K562 (cell line): Measurements from ENCODE around the gene FAM89B. TPM values are rescaled to one million over a fixed set of nuclear protein-coding genes. Genes with fewer than 3 reads are reported as not detected.

ENCODE experiments used
- BRCA1 ChIP-seq, 2 experiments: fragments of 450-650 bp in 1 of 2; sonication (generic) in 1 of 2; formaldehyde crosslinking in 1 of 2; IDR thresholded peaks; 2 replicates each; pipeline versions ENCODE4 v1.5.0 to v1.6.1; 2017 to 2020; ENCODE audit warnings: mild to moderate bottlenecking in 1 of 2, missing genetic modification reagents in 1 of 2
- LARP7 ChIP-seq: fragments of 450-650 bp; IDR thresholded peaks from 2 replicates; pipeline ENCODE4 v1.6.1; 2016
- MEF2D ChIP-seq: conservative IDR thresholded peaks from 2 replicates; pipeline ENCODE4 v1.6.1; 2016; ENCODE audit warnings: low read depth, missing genetic modification characterization, missing compliant biosample characterization
- NFIC ChIP-seq: fragments of 450-650 bp; IDR thresholded peaks from 2 replicates; pipeline ENCODE4 v1.6.1; 2017; ENCODE audit warnings: mild to moderate bottlenecking, inconsistent platforms
- PCBP2 ChIP-seq: fragments of 200-400 bp; formaldehyde crosslinking; IDR thresholded peaks from 2 replicates; pipeline ENCODE4 v1.6.1; 2018; ENCODE audit warnings: low read length, low read depth, mild to moderate bottlenecking, moderate library complexity; ENCODE audit not compliant: poor library complexity, severe bottlenecking
- PRPF4 ChIP-seq: fragments of 200-400 bp; formaldehyde crosslinking; IDR thresholded peaks from one replicate; pipeline ENCODE4 v1.6.1; 2017; ENCODE audit warnings: low read length, low read depth, mild to moderate bottlenecking; ENCODE audit not compliant: insufficient read depth, poor library complexity, severe bottlenecking
- RBFOX2 ChIP-seq: fragments of 200-400 bp; formaldehyde crosslinking; IDR thresholded peaks from 2 replicates; pipeline ENCODE4 v1.6.1; 2017; ENCODE audit warnings: low read depth, mild to moderate bottlenecking, low read length, moderate library complexity
- SREBF2 ChIP-seq: sonication (generic); formaldehyde crosslinking; IDR thresholded peaks from 2 replicates; pipeline ENCODE4 v1.4.0; 2020; ENCODE audit warnings: mild to moderate bottlenecking, missing genetic modification reagents
- TARDBP ChIP-seq: fragments of 450-650 bp; IDR thresholded peaks from 2 replicates; pipeline ENCODE4 v1.6.1; 2016
- ZBTB1 ChIP-seq: sonication (generic); formaldehyde crosslinking; IDR thresholded peaks from 2 replicates; pipeline ENCODE4 v1.8.1; 2023; ENCODE audit warnings: missing genetic modification reagents, low read depth, mild to moderate bottlenecking, borderline replicate concordance
- ZNF133 ChIP-seq: fragments of 250-450 bp; sonication (Bioruptor Pico); IDR thresholded peaks from 2 replicates; pipeline ENCODE4 v1.4.0; 2020; ENCODE audit warnings: mild to moderate bottlenecking
- ZNF707 ChIP-seq: fragments of 250-450 bp; sonication (Bioruptor Pico); conservative IDR thresholded peaks from 2 replicates; pipeline ENCODE4 v1.8.0; 2022; ENCODE audit warnings: inconsistent platforms, mild to moderate bottlenecking, moderate library complexity
- polyA plus RNA-seq, 8 experiments: library from polyadenylated mRNA; depleted of rRNA in 4 of 8; stranded (reverse) in 5 of 8; unstranded in 3 of 8; fragments of >200 nt; fragmentation: Nextera tagmentation in 2 of 8; fragmentation: Illumina TruSeq in 1 of 8; extraction: Ambion mirVana in 2 of 8; extraction: Trizol in 1 of 8; gene quantifications; 2 replicates each; pipeline versions ENCODE4 v1.2.1 to v1.2.3, GENCODE V29; 2011 to 2014; ENCODE audit warnings: inconsistent platforms in 1 of 8, missing spikeins in 1 of 8
- total RNA-seq, 7 experiments: library from RNA; depleted of rRNA in 6 of 7; stranded (reverse); fragments of >200 nt in 6 of 7; fragmentation: Illumina TruSeq in 2 of 7; extraction: Trizol in 2 of 7; gene quantifications; 2 replicates each; pipeline versions ENCODE4 v1.2.1 to v1.2.3, GENCODE V29; 2011 to 2021; ENCODE audit warnings: low replicate concordance in 1 of 7

FAM89B gene
- total and polyA plus RNA-seq, 9 of the 15 experiments (the other 6 are each of a cell fraction or from before 2014, with no cell fraction given): 0.32 to 27.6 (median 11.9) TPM

GRCh38 chr11:65538915-65539743 lies 33.2 kb upstream of the FAM89B start (continued):
- TF ChIP-seq ZNF707 (CRISPR knock-in tag) (no peak), MEF2D (tag) (no peak), ZNF133 (no peak), PRPF4 (peak; percentile 60), TARDBP (no peak), ZBTB1 (CRISPR knock-in tag) (no peak), NFIC (no peak), RBFOX2 (peak; percentile 37), LARP7 (no peak), SREBF2 (CRISPR knock-in tag) (no peak), PCBP2 (no peak), BRCA1 (IDR thresholded peaks at IDR 0.05) (no peak), BRCA1 (CRISPR knock-in tag; IDR thresholded peaks at IDR 0.05) (no peak)
